Natural killer cell (primary cell): ENCODE results near the gene PSTK. TPM values are rescaled to one million over a fixed set of nuclear protein-coding genes. Genes with fewer than 3 reads are reported as not detected.

Experiments
- ATAC-seq, 3 donors: fragments of 150-1000 bp in 2 of 3; fragments of 200-7000 bp in 1 of 3; cut with Tn5 transposase; 1 replicate in 1 of 3; 2 replicates in 2 of 3; pipeline ENCODE4 v1.10.0; 2021; ENCODE audit warnings: mild to moderate bottlenecking in 2 of 3, moderate library complexity in 2 of 3
- DNase-seq, 2 donors: peaks; one replicate each; pipeline versions ENCODE4 v3.0.0 to v3.0.0-alpha.2; 2013 to 2021; ENCODE audit warnings: mixed read lengths in 1 of 2
- H3K27ac ChIP-seq: one replicate; pipeline ENCODE4 v1.5.1; 2013; ENCODE audit warnings: mild to moderate bottlenecking, low read length
- H3K27me3 ChIP-seq: one replicate; pipeline ENCODE4 v1.6.1; 2013; ENCODE audit warnings: low read length; ENCODE audit not compliant: control insufficient read depth, insufficient read depth
- H3K36me3 ChIP-seq: one replicate; pipeline ENCODE4 v1.6.1; 2013; ENCODE audit warnings: low read length; ENCODE audit not compliant: control insufficient read depth, insufficient read depth
- H3K4me1 ChIP-seq: one replicate; pipeline ENCODE4 v1.6.1; 2013; ENCODE audit warnings: low read length; ENCODE audit not compliant: control insufficient read depth, insufficient read depth
- H3K4me3 ChIP-seq: one replicate; pipeline ENCODE4 v1.5.1; 2013; ENCODE audit warnings: low read length
- H3K9me3 ChIP-seq: one replicate; pipeline ENCODE4 v1.6.1; 2013; ENCODE audit warnings: low read length; ENCODE audit not compliant: control insufficient read depth, insufficient read depth
- H3K27ac Mint-ChIP-seq, 2 donors: one replicate each; pipeline ENCODE4 v1.8.0; 2022; ENCODE audit warnings: mild to moderate bottlenecking in 2 of 2, mixed read lengths in 2 of 2, moderate library complexity in 1 of 2
- H3K27me3 Mint-ChIP-seq, 2 donors: one replicate each; pipeline ENCODE4 v1.8.0; 2022; ENCODE audit warnings: low read depth in 2 of 2, mixed read lengths in 2 of 2
- H3K36me3 Mint-ChIP-seq: one replicate; pipeline ENCODE4 v1.8.0; 2022; ENCODE audit warnings: mixed read lengths
- H3K4me1 Mint-ChIP-seq, 2 donors: one replicate each; pipeline ENCODE4 v1.8.0; 2022; ENCODE audit warnings: mixed read lengths in 2 of 2
- H3K4me3 Mint-ChIP-seq: one replicate; pipeline ENCODE4 v1.8.0; 2022; ENCODE audit warnings: mild to moderate bottlenecking, moderate library complexity, mixed read lengths
- H3K9me3 Mint-ChIP-seq, 2 donors: one replicate each; pipeline ENCODE4 v1.8.0; 2022; ENCODE audit warnings: mixed read lengths in 2 of 2
- WGBS: methylation state at CpG from one replicate; pipeline ENCODE4 v1.1.7; 2013; ENCODE audit warnings: missing lambda C conversion rate; ENCODE audit not compliant: insufficient coverage; 5-methylcytosine and 5-hydroxymethylcytosine counted together
- intact Hi-C: fragments of 100-400 bp; cut with micrococcal nuclease; formaldehyde crosslinking; loops from one replicate; pipeline ENCODE4 v1.14.2; 2022
- total RNA-seq, 4 donors: library from RNA; stranded (reverse); fragments of 120-200 nt in 1 of 4; gene quantifications; one replicate each; pipeline versions ENCODE4 v1.2.3 to v1.2.4, GENCODE V29; 2013 to 2022
- TF ChIP-seq, protein P1 (sequence below): fragments of 200-600 bp; IDR thresholded peaks from one replicate; pipeline ENCODE4 v1.8.0; 2022; ENCODE audit warnings: antibody characterized with exemption

The PSTK gene, protein sequence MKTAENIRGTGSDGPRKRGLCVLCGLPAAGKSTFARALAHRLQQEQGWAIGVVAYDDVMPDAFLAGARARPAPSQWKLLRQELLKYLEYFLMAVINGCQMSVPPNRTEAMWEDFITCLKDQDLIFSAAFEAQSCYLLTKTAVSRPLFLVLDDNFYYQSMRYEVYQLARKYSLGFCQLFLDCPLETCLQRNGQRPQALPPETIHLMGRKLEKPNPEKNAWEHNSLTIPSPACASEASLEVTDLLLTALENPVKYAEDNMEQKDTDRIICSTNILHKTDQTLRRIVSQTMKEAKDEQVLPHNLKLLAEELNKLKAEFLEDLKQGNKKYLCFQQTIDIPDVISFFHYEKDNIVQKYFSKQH
- total RNA-seq: 10 to 100 TPM; 10.6 to 13.8 (median 13.7) TPM
- 7.8 TPM for total RNA-seq (2013)

DNA sequence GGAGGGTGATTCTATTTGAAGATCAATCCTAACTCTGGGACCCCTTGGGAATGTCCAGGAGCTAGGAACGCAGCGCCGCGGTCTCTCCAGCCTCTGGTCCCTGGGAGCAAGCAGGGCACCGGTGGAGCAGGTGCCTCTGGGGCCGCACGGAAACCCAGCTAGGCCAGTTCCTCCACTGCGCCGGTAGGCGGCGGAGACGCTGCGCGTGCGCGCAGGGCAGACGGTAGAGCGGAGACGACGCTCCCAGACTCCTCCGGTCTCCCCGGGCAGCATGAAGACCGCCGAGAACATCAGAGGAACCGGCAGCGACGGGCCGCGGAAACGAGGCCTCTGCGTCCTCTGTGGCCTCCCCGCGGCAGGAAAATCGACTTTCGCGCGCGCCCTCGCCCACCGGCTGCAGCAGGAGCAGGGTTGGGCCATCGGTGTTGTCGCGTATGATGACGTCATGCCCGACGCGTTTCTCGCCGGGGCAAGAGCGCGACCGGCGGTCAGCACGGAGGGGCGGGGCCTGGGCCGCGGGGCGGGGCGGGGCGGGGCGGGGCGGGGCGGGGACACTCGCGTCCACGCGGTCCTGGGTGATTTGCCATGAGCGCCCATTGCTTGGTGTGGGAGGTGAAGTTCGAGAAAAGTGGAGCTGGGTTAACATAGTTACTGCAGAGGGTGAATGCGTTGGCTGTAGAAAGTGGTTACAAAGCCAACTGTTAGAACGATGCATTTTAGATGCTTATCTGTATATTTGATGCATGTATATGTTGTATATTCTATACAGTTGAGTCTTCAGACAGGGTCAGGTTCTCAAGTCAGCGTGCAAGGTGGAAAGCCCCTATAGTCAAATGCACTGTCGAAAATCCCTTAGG, at the start of gene PSTK:
Gene PSTK (plus strand): TSS at position 193 of the 857 bp plus-strand sequence. CDS start 79 bp downstream, at position 272.
- Histone ChIP-seq H3K27ac (peak within 1 kb of the TSS; percentile 94), H3K4me1 (peaks cover 12% of the 10 kb centered on the region), H3K4me3 (peak within 1 kb of the TSS; percentile 88), H3K27me3 (no peaks in the 10 kb centered on the region), H3K36me3 (no peaks in the 10 kb centered on the region), H3K9me3 (no peaks in the 10 kb centered on the region)
- under 1% methylated on average over 69 of the region's 73 CpGs for WGBS
- H3K27me3 Mint-ChIP-seq: peaks cover 9 to 15% of the 10 kb centered on the region in 2 donors
- peak; percentile 95 to 98 (median 95) for ATAC-seq
- intact Hi-C loops: loop anchor here (1.0 kb wide), 3 partner anchors 26 to 101 kb away; partner anchors contain the start of genes C10orf88, FAM24B and IKZF5
- peak; percentile 92 to 96 for DNase-seq
- H3K9me3 Mint-ChIP-seq: no peaks in the 10 kb centered on the region
- peak within 1 kb of the TSS; percentile 90 to 93 for H3K27ac Mint-ChIP-seq
- TF ChIP-seq, protein P1, sequence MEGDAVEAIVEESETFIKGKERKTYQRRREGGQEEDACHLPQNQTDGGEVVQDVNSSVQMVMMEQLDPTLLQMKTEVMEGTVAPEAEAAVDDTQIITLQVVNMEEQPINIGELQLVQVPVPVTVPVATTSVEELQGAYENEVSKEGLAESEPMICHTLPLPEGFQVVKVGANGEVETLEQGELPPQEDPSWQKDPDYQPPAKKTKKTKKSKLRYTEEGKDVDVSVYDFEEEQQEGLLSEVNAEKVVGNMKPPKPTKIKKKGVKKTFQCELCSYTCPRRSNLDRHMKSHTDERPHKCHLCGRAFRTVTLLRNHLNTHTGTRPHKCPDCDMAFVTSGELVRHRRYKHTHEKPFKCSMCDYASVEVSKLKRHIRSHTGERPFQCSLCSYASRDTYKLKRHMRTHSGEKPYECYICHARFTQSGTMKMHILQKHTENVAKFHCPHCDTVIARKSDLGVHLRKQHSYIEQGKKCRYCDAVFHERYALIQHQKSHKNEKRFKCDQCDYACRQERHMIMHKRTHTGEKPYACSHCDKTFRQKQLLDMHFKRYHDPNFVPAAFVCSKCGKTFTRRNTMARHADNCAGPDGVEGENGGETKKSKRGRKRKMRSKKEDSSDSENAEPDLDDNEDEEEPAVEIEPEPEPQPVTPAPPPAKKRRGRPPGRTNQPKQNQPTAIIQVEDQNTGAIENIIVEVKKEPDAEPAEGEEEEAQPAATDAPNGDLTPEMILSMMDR: peak; percentile 95
- peaks cover 16 to 17% of the 10 kb centered on the region in 2 donors for H3K4me1 Mint-ChIP-seq
- H3K36me3 Mint-ChIP-seq: no peaks in the 10 kb centered on the region
- peak within 1 kb of the TSS; percentile 90 for H3K4me3 Mint-ChIP-seq

DNA sequence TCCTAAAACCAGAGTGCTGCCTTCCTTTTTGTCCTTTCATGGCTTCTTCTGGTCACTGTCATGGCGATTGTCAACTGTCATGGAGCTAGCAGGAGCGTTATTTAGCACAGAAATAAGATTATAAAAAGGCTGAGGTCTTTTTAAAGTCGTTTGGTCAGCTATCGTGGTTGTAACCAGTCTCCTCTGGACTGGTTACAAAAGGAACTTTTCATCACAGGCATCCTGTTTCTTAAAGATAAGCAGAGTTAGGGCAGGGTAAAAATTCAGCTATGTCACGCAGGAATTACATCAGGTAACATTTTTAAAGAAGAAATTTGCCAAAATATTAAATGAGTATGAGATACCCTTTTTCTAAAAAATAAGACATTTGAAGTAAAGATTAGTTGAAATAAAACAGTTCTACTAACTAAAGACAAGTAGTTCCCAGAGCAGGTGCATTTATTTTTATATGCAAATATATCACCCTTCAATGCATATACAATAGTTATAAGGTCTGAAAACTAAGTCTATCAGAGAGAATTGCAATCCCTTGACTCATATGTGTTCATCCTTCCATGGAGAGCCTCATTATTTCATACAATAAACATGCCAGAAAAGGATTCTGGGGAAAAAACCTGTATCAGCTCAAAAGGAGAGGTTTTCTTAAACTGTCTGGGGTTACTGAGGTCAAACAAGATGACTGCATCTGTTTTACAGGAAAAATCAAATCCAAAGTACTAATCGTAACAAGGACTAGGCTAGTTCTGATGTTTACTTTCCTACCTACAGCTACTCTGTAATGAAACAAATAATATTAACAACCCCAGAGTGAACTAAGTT, 48.9 kb upstream of the PSTK start:
- H3K27me3 Mint-ChIP-seq: no peaks in the 10 kb centered on the region
- Histone ChIP-seq H3K36me3 (peaks cover 9% of the 10 kb centered on the region), H3K4me3 (no peak overlapping the region), H3K27me3 (no peaks in the 10 kb centered on the region), H3K27ac (no peak overlapping the region), H3K4me1 (no peaks in the 10 kb centered on the region), H3K9me3 (no peaks in the 10 kb centered on the region)
- H3K4me1 Mint-ChIP-seq: no peaks in the 10 kb centered on the region
- H3K36me3 Mint-ChIP-seq: peaks cover 3% of the 10 kb centered on the region
- intact Hi-C loops: no loop called here
- 43% methylated on average over 5 of the region's 6 CpGs for WGBS
- no peak overlapping the region for H3K27ac Mint-ChIP-seq
- DNase-seq (no peak), ATAC-seq (no peak)
- no peaks in the 10 kb centered on the region for H3K9me3 Mint-ChIP-seq
- TF ChIP-seq, protein P1: no peak
- no peak overlapping the region for H3K4me3 Mint-ChIP-seq

DNA sequence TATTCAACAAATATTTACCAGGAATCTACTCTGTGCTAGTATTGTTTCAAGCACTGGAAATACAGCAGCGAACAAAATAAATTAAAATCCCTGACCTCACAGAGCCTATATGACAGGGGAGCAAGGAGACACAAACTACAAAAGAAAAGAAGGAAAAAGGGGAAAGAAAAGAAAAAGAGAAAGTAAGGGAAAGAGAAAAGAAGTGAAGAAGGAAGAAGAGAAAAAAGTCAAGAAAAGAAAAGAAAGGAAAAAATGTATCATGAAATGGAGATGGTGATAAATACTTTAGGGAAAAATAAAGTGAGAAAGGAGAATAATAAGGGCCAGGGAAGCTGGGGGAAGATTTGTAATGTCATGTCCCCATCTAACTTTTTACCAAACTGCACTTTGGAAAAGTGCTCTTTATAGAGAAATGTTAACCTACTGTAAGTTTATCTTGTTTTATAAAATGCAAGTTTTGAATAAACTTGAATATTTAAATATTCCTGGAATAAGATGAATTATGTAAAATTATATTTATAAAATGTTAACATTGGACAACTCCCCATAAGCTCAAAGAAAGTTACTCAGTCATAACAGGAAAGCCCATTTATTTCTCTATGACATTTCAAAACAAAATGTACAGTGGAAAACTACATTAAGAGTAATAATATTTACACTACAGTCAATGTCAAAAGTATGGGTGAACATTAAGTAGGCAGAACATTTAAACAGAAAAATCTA, 40.9 kb upstream of the PSTK start:
- H3K27ac ChIP-seq: no peak overlapping the region
- WGBS: no CpG with 5 or more reads among the region's 1 CpG
- no peak for ATAC-seq
- DNase-seq: no peak
- intact Hi-C loops: no loop called here
- H3K4me1 ChIP-seq: no peaks in the 10 kb centered on the region
- TF ChIP-seq, protein P1: no peak
- Mint-ChIP-seq H3K4me1 (no peaks in the 10 kb centered on the region), H3K36me3 (peaks cover 13% of the 10 kb centered on the region), H3K4me3 (no peak overlapping the region), H3K27me3 (no peaks in the 10 kb centered on the region), H3K27ac (no peak overlapping the region), H3K9me3 (no peaks in the 10 kb centered on the region)
- H3K27me3 ChIP-seq: no peaks in the 10 kb centered on the region
- H3K4me3 ChIP-seq: no peak overlapping the region
- H3K9me3 ChIP-seq: no peaks in the 10 kb centered on the region
- H3K36me3 ChIP-seq: peaks cover 30% of the 10 kb centered on the region
